Measurements from ENCODE around the gene HES1. TPM values are rescaled to one million over a fixed set of nuclear protein-coding genes. Genes with fewer than 3 reads are reported as not detected.

HES1 gene
- total and polyA plus RNA-seq, 4 donors = 5.3 to 12.5 (median 9.0) TPM

DNA sequence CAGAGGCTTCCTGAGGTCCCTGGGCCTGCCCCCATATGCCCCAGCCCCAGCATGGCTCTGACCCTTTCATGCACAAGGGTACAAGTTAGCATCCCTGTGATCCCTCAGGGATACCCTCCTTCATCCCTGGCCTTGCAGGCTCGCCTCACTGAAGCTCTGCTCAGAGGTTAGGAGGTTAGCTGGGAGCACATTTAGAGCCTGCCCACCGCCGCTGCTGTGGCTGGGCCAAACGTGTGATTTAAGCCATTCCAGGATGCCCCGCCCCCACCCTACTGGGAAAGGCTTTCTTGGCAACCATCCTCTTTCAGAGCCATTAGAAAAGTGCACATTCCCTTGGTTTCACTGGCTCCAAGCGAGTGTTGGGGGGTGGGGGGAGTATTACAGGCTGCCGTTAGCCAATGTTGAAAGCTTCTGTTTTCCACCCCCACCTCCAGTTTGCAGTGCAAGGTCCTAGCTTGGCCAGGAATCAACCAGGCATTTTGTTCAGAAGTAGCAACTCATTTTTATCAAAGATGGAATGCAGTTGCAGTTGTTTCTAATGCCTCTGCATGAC is 6.3 kb upstream of the HES1 start (continued):
- TF ChIP-seq, protein P1, sequence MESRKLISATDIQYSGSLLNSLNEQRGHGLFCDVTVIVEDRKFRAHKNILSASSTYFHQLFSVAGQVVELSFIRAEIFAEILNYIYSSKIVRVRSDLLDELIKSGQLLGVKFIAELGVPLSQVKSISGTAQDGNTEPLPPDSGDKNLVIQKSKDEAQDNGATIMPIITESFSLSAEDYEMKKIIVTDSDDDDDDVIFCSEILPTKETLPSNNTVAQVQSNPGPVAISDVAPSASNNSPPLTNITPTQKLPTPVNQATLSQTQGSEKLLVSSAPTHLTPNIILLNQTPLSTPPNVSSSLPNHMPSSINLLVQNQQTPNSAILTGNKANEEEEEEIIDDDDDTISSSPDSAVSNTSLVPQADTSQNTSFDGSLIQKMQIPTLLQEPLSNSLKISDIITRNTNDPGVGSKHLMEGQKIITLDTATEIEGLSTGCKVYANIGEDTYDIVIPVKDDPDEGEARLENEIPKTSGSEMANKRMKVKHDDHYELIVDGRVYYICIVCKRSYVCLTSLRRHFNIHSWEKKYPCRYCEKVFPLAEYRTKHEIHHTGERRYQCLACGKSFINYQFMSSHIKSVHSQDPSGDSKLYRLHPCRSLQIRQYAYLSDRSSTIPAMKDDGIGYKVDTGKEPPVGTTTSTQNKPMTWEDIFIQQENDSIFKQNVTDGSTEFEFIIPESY (IDR thresholded peaks at IDR 0.05) = peak; percentile 66
- peak; percentile 61 for TF ChIP-seq FOXA1 (IDR thresholded peaks at IDR 0.05)
- TF ChIP-seq RAD21 (IDR thresholded peaks at IDR 0.05) = peak; percentile 63 to 73
- peak; percentile 55 to 93 for TF ChIP-seq RXRA (IDR thresholded peaks at IDR 0.05)
- TF ChIP-seq, protein P2, sequence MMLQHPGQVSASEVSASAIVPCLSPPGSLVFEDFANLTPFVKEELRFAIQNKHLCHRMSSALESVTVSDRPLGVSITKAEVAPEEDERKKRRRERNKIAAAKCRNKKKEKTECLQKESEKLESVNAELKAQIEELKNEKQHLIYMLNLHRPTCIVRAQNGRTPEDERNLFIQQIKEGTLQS (IDR thresholded peaks at IDR 0.05) = no peak
- TF ChIP-seq SP1 (IDR thresholded peaks at IDR 0.05) = peak; percentile 75
- TF ChIP-seq HNF4A (conservative IDR thresholded peaks at IDR 0.05) = peak; percentile 66 to 79
- peak; percentile 43 for TF ChIP-seq NR2F2 (IDR thresholded peaks at IDR 0.05)

DNA sequence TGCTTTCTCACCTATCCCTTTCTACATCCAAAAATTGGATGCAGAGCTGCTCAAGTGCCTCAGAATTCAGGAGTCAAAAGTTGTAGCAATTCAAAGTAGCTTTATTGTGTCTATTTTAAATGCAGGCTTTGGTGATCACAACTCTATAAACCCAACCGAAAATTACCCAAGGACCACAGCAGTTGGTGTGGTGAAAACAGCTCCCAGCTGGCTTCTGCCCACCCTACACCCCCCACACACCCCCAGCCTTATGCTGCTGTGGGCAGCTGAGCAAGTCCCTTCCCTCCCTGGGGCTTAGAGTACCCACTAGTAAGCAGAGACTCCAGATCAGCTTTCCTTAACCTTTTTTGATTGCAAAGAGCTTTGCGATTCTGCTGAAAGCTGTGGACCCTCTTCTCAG is 5.8 kb upstream of the HES1 start:
- Histone ChIP-seq H3K4me3 (ENCODE audit: low read depth in 1 of 3, low read length in 3 of 3) (peak overlapping the region; percentile 40 to 69 (median 63)), H3K27me3 (ENCODE audit: control insufficient read depth in 4 of 4, insufficient read depth in 4 of 4, low read length in 3 of 4) (no peaks in the 10 kb centered on the region), H3K9me3 (ENCODE audit: control insufficient read depth in 4 of 4, low read length in 3 of 4) (no peaks in the 10 kb centered on the region), H3K36me3 (ENCODE audit: control insufficient read depth in 4 of 4, insufficient read depth in 3 of 4, low read depth in 1 of 4, low read length in 3 of 4) (no peaks in the 10 kb centered on the region), H3K4me1 (ENCODE audit: control insufficient read depth in 4 of 4, insufficient read depth in 4 of 4, low read length in 3 of 4) (peaks cover 17 to 39% (median 29%) of the 10 kb centered on the region in 4 donors), H3K9ac (ENCODE audit: low read depth in 1 of 2, low read length in 2 of 2) (peak overlapping the region; percentile 75 to 95), H3K27ac (ENCODE audit: low read depth in 1 of 2, low read length in 2 of 2) (peak overlapping the region; percentile 89 to 97)
- TF ChIP-seq, protein P3, sequence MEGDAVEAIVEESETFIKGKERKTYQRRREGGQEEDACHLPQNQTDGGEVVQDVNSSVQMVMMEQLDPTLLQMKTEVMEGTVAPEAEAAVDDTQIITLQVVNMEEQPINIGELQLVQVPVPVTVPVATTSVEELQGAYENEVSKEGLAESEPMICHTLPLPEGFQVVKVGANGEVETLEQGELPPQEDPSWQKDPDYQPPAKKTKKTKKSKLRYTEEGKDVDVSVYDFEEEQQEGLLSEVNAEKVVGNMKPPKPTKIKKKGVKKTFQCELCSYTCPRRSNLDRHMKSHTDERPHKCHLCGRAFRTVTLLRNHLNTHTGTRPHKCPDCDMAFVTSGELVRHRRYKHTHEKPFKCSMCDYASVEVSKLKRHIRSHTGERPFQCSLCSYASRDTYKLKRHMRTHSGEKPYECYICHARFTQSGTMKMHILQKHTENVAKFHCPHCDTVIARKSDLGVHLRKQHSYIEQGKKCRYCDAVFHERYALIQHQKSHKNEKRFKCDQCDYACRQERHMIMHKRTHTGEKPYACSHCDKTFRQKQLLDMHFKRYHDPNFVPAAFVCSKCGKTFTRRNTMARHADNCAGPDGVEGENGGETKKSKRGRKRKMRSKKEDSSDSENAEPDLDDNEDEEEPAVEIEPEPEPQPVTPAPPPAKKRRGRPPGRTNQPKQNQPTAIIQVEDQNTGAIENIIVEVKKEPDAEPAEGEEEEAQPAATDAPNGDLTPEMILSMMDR (IDR thresholded peaks at IDR 0.05; ENCODE audit: low read depth, low read length, missing input control) = no peak
- TF ChIP-seq YY1 (IDR thresholded peaks at IDR 0.05) (no peak), JUND (IDR thresholded peaks at IDR 0.05) (no peak), FOXA2 (IDR thresholded peaks at IDR 0.05) (no peak), RAD21 (IDR thresholded peaks at IDR 0.05) (no peak), TAF1 (conservative IDR thresholded peaks at IDR 0.05) (no peak), GABPA (IDR thresholded peaks at IDR 0.05 in 1 of 2, conservative IDR thresholded peaks at IDR 0.05 in 1 of 2) (no peak), RXRA (IDR thresholded peaks at IDR 0.05) (no peak), FOXA1 (IDR thresholded peaks at IDR 0.05) (no peak), HNF4A (conservative IDR thresholded peaks at IDR 0.05) (no peak), SP1 (IDR thresholded peaks at IDR 0.05) (no peak)
- TF ChIP-seq, protein P2 (IDR thresholded peaks at IDR 0.05) = no peak
- 38% methylated on average over 2 of the region's 2 CpGs for WGBS
- no peak for DNase-seq (ENCODE audit: low spot score)

DNA sequence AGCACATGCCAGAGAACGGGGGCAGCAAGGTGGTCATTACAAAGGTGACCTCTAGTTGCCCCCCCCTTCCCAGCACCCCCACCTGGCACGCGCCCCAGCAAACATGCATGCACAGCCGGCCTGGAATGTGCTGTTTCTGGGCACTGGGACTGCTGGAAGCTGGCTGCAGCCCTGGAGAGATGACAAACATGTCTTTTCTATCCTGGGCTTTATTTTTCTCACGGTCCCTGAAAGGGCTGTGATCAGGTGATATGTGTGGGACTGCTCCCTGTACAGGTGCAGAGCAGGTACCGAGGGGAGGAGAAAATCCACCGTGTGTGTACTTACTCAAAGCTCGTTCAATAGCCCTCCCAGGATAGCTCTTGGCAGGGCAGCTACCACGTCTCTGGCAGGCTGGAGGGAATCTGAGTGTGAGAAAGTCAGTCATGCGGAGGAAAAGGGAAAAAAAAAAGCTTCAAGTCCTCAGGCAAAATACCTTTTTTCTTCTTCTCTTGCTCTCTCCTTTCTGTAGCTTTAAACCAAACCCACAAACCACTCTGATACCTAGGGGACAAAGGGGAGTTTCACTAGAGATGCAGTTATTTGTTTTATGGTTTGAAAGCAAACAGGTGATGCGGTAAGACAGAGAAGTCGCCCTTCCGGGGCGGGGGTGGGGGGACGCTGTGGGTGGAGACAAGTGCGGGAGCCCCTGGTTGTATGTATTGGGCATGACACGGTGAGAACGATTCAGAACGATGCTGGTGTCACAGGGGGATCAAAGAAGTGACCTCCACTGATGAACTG is 5.0 kb upstream of the HES1 start:
- WGBS = 23% methylated on average over 19 of the region's 19 CpGs
- H3K4me3 ChIP-seq (ENCODE audit: low read depth in 1 of 3, low read length in 3 of 3) = peak overlapping the region; percentile 40 to 69 (median 63)
- DNase-seq (ENCODE audit: low spot score) = peak; percentile 53
- TF ChIP-seq FOXA2 (IDR thresholded peaks at IDR 0.05) = no peak
- peak; percentile 77 for TF ChIP-seq SP1 (IDR thresholded peaks at IDR 0.05)
- peak; percentile 23 for TF ChIP-seq FOXA1 (IDR thresholded peaks at IDR 0.05)
- no peak for TF ChIP-seq JUND (IDR thresholded peaks at IDR 0.05)
- TF ChIP-seq YY1 (IDR thresholded peaks at IDR 0.05) = no peak
- TF ChIP-seq HNF4G (IDR thresholded peaks at IDR 0.05) = no peak
- no peak for TF ChIP-seq GABPA (IDR thresholded peaks at IDR 0.05 in 1 of 2, conservative IDR thresholded peaks at IDR 0.05 in 1 of 2)
- TF ChIP-seq, protein P1 (IDR thresholded peaks at IDR 0.05) = peak; percentile 25
- TF ChIP-seq, protein P4, sequence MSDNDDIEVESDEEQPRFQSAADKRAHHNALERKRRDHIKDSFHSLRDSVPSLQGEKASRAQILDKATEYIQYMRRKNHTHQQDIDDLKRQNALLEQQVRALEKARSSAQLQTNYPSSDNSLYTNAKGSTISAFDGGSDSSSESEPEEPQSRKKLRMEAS (IDR thresholded peaks at IDR 0.05) = peak; percentile 41
- TF ChIP-seq, protein P3 (IDR thresholded peaks at IDR 0.05; ENCODE audit: low read depth, low read length, missing input control) = no peak
- TF ChIP-seq NR2F2 (IDR thresholded peaks at IDR 0.05) = no peak
- peak; percentile 38 to 67 for TF ChIP-seq RXRA (IDR thresholded peaks at IDR 0.05)
- TF ChIP-seq HNF4A (conservative IDR thresholded peaks at IDR 0.05) = peak; percentile 64 to 70
- TF ChIP-seq TAF1 (conservative IDR thresholded peaks at IDR 0.05) = peak; percentile 76

More for the DNA sequence above, 5.0 kb upstream of the HES1 start:
- peak overlapping the region; percentile 89 to 97 for H3K27ac ChIP-seq (ENCODE audit: low read depth in 1 of 2, low read length in 2 of 2)
- peaks cover 17 to 45% (median 29%) of the 10 kb centered on the region in 4 donors for H3K4me1 ChIP-seq (ENCODE audit: control insufficient read depth in 4 of 4, insufficient read depth in 4 of 4, low read length in 3 of 4)
- no peaks in the 10 kb centered on the region for H3K27me3 ChIP-seq (ENCODE audit: control insufficient read depth in 4 of 4, insufficient read depth in 4 of 4, low read length in 3 of 4)
- H3K9me3 ChIP-seq (ENCODE audit: control insufficient read depth in 4 of 4, low read length in 3 of 4) = no peaks in the 10 kb centered on the region
- peak overlapping the region; percentile 75 to 95 for H3K9ac ChIP-seq (ENCODE audit: low read depth in 1 of 2, low read length in 2 of 2)
- H3K36me3 ChIP-seq (ENCODE audit: control insufficient read depth in 4 of 4, insufficient read depth in 3 of 4, low read depth in 1 of 4, low read length in 3 of 4) = no peaks in the 10 kb centered on the region
